CD4-positive, CD25-positive, alpha-beta regulatory T cell (primary cell): Measurements from ENCODE around the gene MPPED2. TPM values are rescaled to one million over a fixed set of nuclear protein-coding genes. Genes with fewer than 3 reads are reported as not detected.

Experiments
- ATAC-seq, 2 donors: fragments of 150-1000 bp; cut with Tn5 transposase; one replicate each; pipeline ENCODE4 v1.10.0; 2021; ENCODE audit warnings: low read depth in 2 of 2, moderate number of reproducible peaks in 2 of 2, moderate library complexity in 1 of 2
- DNase-seq, 3 donors: peaks; one replicate each; pipeline versions ENCODE4 v3.0.0 to v3.0.0-alpha.2; 2012 to 2022; ENCODE audit warnings: mixed read lengths in 1 of 3
- H3K27ac ChIP-seq: one replicate; pipeline ENCODE4 v1.7.0; 2013; ENCODE audit warnings: mild to moderate bottlenecking, low read length; ENCODE audit not compliant: insufficient read depth, poor library complexity, severe bottlenecking
- H3K27me3 ChIP-seq: one replicate; pipeline ENCODE4 v1.7.0; 2013; ENCODE audit warnings: low read length; ENCODE audit not compliant: control insufficient read depth, insufficient read depth
- H3K36me3 ChIP-seq: one replicate; pipeline ENCODE4 v1.7.0; 2013; ENCODE audit warnings: mild to moderate bottlenecking, low read length, moderate library complexity; ENCODE audit not compliant: control insufficient read depth, insufficient read depth
- H3K4me1 ChIP-seq: 2 replicates; pipeline ENCODE4 v1.7.0; 2013; ENCODE audit warnings: mild to moderate bottlenecking, low read length; ENCODE audit not compliant: insufficient read depth, control insufficient read depth, poor library complexity, severe bottlenecking
- H3K4me3 ChIP-seq: one replicate; pipeline ENCODE4 v1.7.0; 2013; ENCODE audit warnings: low read depth, mild to moderate bottlenecking, low read length, moderate library complexity
- H3K9me3 ChIP-seq, 2 experiments: 1 replicate in 1 of 2; 2 replicates in 1 of 2; pipeline ENCODE4 v1.7.0; 2013; ENCODE audit warnings: low read length in 2 of 2, mild to moderate bottlenecking in 1 of 2, moderate library complexity in 1 of 2; ENCODE audit not compliant: control insufficient read depth in 2 of 2
- H3K27ac Mint-ChIP-seq, 3 donors: one replicate each; pipeline ENCODE4 v1.8.0; 2020 to 2022; ENCODE audit warnings: mild to moderate bottlenecking in 3 of 3, mixed read lengths in 3 of 3, moderate library complexity in 2 of 3
- H3K27me3 Mint-ChIP-seq: one replicate; pipeline ENCODE4 v1.8.0; 2022; ENCODE audit warnings: mild to moderate bottlenecking, mixed read lengths
- H3K36me3 Mint-ChIP-seq: one replicate; pipeline ENCODE4 v1.8.0; 2020; ENCODE audit warnings: mixed read lengths
- H3K4me1 Mint-ChIP-seq, 4 donors: one replicate each; pipeline ENCODE4 v1.8.0; 2020 to 2022; ENCODE audit warnings: mixed read lengths in 4 of 4, mild to moderate bottlenecking in 1 of 4
- H3K4me3 Mint-ChIP-seq, 4 donors: one replicate each; pipeline ENCODE4 v1.8.0; 2020 to 2022; ENCODE audit warnings: mild to moderate bottlenecking in 4 of 4, mixed read lengths in 4 of 4, moderate library complexity in 3 of 4
- H3K9me3 Mint-ChIP-seq, 7 donors: one replicate each; pipeline ENCODE4 v1.8.0; 2020 to 2022; ENCODE audit warnings: mixed read lengths in 7 of 7, mild to moderate bottlenecking in 3 of 7, moderate library complexity in 2 of 7
- polyA plus RNA-seq, 4 donors: library from polyadenylated mRNA; unstranded; fragments of 300-500 nt; fragmentation: Illumina TruSeq; gene quantifications; one replicate each; pipeline ENCODE4 v1.2.3, GENCODE V29; 2021
- total RNA-seq: library from RNA; stranded (reverse); gene quantifications from one replicate; pipeline ENCODE4 v1.2.3, GENCODE V29; 2022

Gene MPPED2
- total and polyA plus RNA-seq, 5 donors from 2014 or later = 0.35 to 0.96 (median 0.47) TPM; not detected in 2

DNA sequence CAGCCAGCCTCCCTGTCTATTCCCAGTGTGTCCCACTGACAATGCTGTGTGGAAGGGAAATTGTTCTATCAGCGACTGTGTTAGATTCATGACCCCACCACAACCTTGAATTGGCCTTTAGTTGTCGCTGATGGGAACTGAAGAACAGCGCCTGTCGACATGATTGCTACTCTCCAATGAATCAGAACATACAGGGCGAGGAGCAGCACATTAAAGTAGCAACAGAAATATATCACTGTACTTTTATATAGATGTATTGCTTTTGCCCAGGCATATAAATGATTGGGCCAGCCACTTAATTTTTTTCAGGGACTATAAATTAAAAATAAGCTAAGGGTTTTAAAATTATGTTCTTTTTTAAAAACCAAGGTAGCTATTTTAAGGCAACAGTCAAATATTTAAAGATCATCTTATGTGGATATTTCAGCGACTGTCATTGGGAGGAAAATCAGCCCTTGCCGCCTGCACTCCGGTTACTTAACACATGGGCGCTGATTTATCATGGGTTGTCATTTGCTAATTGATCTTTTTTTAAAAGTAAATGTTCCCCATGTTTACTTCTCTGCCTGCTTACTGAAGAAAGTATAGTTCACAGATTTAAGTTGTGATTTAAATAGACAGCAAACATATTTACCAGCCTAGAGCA, 221.2 kb downstream of the MPPED2 start:
- Mint-ChIP-seq H3K9me3 (peaks cover 0 to 6% (median 0%) of the 10 kb centered on the region in 7 donors), H3K36me3 (no peaks in the 10 kb centered on the region), H3K4me1 (no peaks in the 10 kb centered on the region), H3K27ac (no peak overlapping the region), H3K27me3 (no peaks in the 10 kb centered on the region), H3K4me3 (no peak overlapping the region)
- Histone ChIP-seq H3K4me1 (no peaks in the 10 kb centered on the region), H3K9me3 (no peaks in the 10 kb centered on the region), H3K27me3 (no peaks in the 10 kb centered on the region), H3K36me3 (no peaks in the 10 kb centered on the region), H3K4me3 (no peak overlapping the region), H3K27ac (no peak overlapping the region)
- DNase-seq (no peak), ATAC-seq (no peak)

DNA sequence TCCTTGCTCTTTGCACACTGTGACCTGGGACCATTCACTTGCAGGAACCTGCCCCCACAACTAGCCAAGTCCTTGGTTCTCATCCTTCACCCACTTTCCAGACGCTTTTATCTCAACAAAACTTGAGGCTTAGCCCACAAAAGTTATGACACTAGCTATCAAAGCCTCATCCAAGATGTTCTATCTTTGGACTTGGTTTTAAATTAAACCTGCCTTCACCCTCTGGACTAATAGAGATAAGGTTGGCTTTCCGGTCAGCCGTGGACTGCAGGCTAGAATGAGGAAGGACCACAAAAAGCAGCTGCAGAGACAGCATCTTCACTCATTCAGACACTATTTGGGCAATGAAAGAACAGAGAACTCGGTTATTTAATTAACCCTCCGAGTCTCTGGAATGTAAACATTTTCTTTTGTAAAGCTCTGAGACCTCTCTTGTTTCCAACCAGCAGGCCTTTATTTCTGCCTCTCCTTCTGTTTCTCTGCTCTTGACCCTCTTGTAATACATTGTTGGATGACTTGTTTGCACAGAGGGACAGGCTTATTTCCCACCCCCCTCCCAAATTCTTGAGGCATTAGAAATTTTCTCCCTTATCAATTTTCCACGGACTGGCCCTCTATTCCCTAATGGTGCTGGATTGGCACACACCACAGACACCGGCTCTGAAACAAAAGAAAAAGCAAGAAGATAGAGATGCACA, 221.9 kb downstream of the MPPED2 start:
- DNase-seq (no peak), ATAC-seq (no peak)
- H3K9me3 ChIP-seq = no peaks in the 10 kb centered on the region
- no peaks in the 10 kb centered on the region for H3K4me1 Mint-ChIP-seq
- no peaks in the 10 kb centered on the region for H3K27me3 Mint-ChIP-seq
- H3K27me3 ChIP-seq = no peaks in the 10 kb centered on the region
- no peak overlapping the region for H3K27ac ChIP-seq
- no peak overlapping the region for H3K27ac Mint-ChIP-seq
- H3K4me1 ChIP-seq = no peaks in the 10 kb centered on the region
- no peak overlapping the region for H3K4me3 Mint-ChIP-seq
- peaks cover 0 to 6% (median 0%) of the 10 kb centered on the region in 7 donors for H3K9me3 Mint-ChIP-seq
- no peaks in the 10 kb centered on the region for H3K36me3 ChIP-seq
- no peak overlapping the region for H3K4me3 ChIP-seq
- H3K36me3 Mint-ChIP-seq = no peaks in the 10 kb centered on the region

DNA sequence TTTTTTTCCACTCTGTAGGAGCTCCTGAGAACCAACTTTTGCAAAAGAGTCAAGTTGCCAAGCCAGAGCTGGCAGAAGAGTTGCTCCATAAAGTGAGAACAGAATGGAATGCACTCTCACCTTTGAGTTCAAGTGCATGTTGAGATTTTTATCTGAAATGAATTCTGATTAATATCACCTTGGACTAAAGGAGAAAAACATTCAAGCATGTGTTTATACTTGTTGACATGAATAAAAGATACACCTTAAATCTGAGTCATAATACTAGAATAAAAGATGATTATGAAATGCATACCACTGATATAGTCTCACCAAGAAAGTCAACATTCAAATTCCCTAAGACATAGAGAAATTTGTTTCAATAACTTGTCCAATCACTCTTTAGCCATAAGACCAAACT, 225.4 kb downstream of the MPPED2 start:
- Histone ChIP-seq H3K4me1 (no peaks in the 10 kb centered on the region), H3K36me3 (no peaks in the 10 kb centered on the region), H3K27me3 (no peaks in the 10 kb centered on the region), H3K27ac (no peak overlapping the region), H3K9me3 (no peaks in the 10 kb centered on the region), H3K4me3 (no peak overlapping the region)
- ATAC-seq (no peak), DNase-seq (no peak)
- Mint-ChIP-seq H3K36me3 (no peaks in the 10 kb centered on the region), H3K9me3 (peaks cover 0 to 2% (median 0%) of the 10 kb centered on the region in 7 donors), H3K27me3 (peaks cover 8% of the 10 kb centered on the region), H3K27ac (no peak overlapping the region), H3K4me3 (no peak overlapping the region), H3K4me1 (no peaks in the 10 kb centered on the region)
